Body of pancreas (tissue), 4 donors: Measurements from ENCODE around the gene GNLY. TPM values are rescaled to one million over a fixed set of nuclear protein-coding genes. Genes with fewer than 3 reads are reported as not detected.

ENCODE experiments used
- ATAC-seq: fragments of 150-250 bp; one replicate; pipeline ENCODE4 v1.9.1; 2016
- DNase-seq, 4 donors: peaks; one replicate each; pipeline ENCODE4 v3.0.0-alpha.2; 2019
- H3K27ac ChIP-seq, 4 donors: fragments of 200-600 bp; sonication (generic); 1 replicate in 3 of 4; 2 replicates in 1 of 4; pipeline versions ENCODE4 v1.5.1 to v1.6.1; 2016 to 2019; ENCODE audit warnings: mild to moderate bottlenecking in 1 of 4, mixed read lengths in 1 of 4, moderate library complexity in 1 of 4
- H3K27me3 ChIP-seq, 2 donors: fragments of 200-600 bp; sonication (generic); one replicate each; pipeline ENCODE4 v1.6.0; 2016; ENCODE audit warnings: mild to moderate bottlenecking in 1 of 2
- H3K36me3 ChIP-seq, 2 donors: fragments of 200-600 bp; sonication (generic); replicated peaks in 1 of 2; 2 replicates each; pipeline ENCODE4 v1.5.1; 2016; ENCODE audit warnings: low read depth in 2 of 2; ENCODE audit not compliant: insufficient read depth in 1 of 2
- H3K4me1 ChIP-seq: fragments of 200-600 bp; sonication (generic); one replicate; pipeline ENCODE4 v1.6.0; 2016
- H3K4me3 ChIP-seq, 2 donors: fragments of 200-600 bp; sonication (generic); 1 replicate in 1 of 2; 2 replicates in 1 of 2; pipeline ENCODE4 v1.5.1; 2016 to 2019
- H3K9me3 ChIP-seq, 3 donors: fragments of 200-600 bp; sonication (generic); 1 replicate in 2 of 3; 2 replicates in 1 of 3; pipeline ENCODE4 v1.5.1; 2016
- POLR2A ChIP-seq, 3 donors: fragments of 450-650 bp; IDR thresholded peaks; one replicate each; pipeline ENCODE4 v1.6.1; 2016; ENCODE audit warnings: antibody characterized with exemption in 3 of 3, mild to moderate bottlenecking in 2 of 3
- WGBS, 2 donors: methylation state at CpG; one replicate each; pipeline ENCODE4 v1.1.5; 2017; 5-methylcytosine and 5-hydroxymethylcytosine counted together
- intact Hi-C: fragments of 100-400 bp; cut with DNase I; formaldehyde crosslinking; loops from one replicate; pipeline ENCODE4 v1.15.1; 2023
- total RNA-seq, 2 donors: library from RNA; depleted of rRNA; stranded (reverse); fragments of >200 nt; gene quantifications; one replicate each; pipeline ENCODE4 v1.1.0, GENCODE V29; 2016
- TF ChIP-seq, protein P1 (sequence below), 7 experiments: fragments of 450-650 bp in 4 of 7; fragments of 200-600 bp in 3 of 7; sonication (generic) in 3 of 7; IDR thresholded peaks; one replicate each; pipeline ENCODE4 v1.5.1; 2016 to 2019; ENCODE audit warnings: antibody characterized with exemption in 7 of 7

The GNLY gene
- total RNA-seq, 2 donors from 2014 or later = 5.6 TPM; not detected in 1

DNA sequence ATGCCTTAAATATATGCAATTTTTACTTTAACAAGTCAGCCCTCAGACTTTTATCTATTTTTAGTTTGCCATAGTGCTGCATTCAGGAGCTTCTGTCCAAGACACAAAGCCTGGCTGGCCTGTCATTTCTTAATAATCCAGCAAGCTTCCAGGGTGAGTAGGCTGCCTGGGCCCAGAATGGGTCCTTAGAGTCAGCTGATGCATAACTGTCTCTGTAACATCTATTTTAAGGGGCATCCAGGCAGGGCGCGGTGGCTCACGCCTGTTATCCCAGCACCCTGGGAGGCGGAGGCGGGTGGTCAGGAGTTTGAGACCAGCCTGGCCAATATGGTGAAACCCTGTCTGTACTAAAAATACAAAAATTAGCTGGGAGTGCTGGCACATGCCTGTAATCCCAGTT lies 11.8 kb upstream of the GNLY start:
- H3K27ac ChIP-seq = no peak overlapping the region

DNA sequence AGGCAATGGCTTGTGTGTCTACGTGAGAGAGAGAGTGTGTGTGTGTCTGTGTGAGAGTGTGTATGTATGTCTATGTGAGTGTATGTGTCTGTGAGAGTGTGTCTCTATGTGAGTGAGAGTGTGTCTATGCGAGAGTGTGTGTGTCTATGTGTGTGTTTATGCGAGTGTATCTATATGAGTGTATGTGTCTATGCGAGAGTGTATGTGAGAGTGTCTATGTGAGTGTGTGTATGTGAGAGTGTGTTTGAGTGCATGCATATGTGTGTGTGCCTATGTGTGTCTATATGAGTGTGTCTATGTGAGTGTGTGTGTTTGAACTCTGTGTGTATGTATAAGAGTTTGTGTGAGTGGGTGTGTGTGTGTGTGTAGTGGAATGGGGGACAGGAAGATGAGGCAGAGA lies 9.8 kb upstream of the GNLY start:
- H3K27me3 ChIP-seq = no peaks in the 10 kb centered on the region
- no peak overlapping the region for H3K4me3 ChIP-seq
- no peak overlapping the region for H3K27ac ChIP-seq
- intact Hi-C loops = no loop called here
- DNase-seq (no peak), ATAC-seq (no peak)
- peaks cover 1% of the 10 kb centered on the region for H3K4me1 ChIP-seq
- no peaks in the 10 kb centered on the region for H3K36me3 ChIP-seq
- no peak for TF ChIP-seq POLR2A (IDR thresholded peaks at IDR 0.05)
- TF ChIP-seq, protein P1, sequence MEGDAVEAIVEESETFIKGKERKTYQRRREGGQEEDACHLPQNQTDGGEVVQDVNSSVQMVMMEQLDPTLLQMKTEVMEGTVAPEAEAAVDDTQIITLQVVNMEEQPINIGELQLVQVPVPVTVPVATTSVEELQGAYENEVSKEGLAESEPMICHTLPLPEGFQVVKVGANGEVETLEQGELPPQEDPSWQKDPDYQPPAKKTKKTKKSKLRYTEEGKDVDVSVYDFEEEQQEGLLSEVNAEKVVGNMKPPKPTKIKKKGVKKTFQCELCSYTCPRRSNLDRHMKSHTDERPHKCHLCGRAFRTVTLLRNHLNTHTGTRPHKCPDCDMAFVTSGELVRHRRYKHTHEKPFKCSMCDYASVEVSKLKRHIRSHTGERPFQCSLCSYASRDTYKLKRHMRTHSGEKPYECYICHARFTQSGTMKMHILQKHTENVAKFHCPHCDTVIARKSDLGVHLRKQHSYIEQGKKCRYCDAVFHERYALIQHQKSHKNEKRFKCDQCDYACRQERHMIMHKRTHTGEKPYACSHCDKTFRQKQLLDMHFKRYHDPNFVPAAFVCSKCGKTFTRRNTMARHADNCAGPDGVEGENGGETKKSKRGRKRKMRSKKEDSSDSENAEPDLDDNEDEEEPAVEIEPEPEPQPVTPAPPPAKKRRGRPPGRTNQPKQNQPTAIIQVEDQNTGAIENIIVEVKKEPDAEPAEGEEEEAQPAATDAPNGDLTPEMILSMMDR (IDR thresholded peaks at IDR 0.05) = no peak
- WGBS, 2 donors = 91 to 92% methylated on average over 4 of the region's 4 CpGs
- H3K9me3 ChIP-seq = no peaks in the 10 kb centered on the region

More for the DNA sequence above, 11.8 kb upstream of the GNLY start:
- DNase-seq = no peak
- no peak for ATAC-seq
- no peaks in the 10 kb centered on the region for H3K36me3 ChIP-seq
- no peaks in the 10 kb centered on the region for H3K27me3 ChIP-seq
- H3K4me3 ChIP-seq = no peak overlapping the region
- intact Hi-C loops = no loop called here
- 95 to 100% methylated on average over 2 to 5 of the region's 5 CpGs for WGBS, 2 donors
- TF ChIP-seq, protein P1 (IDR thresholded peaks at IDR 0.05) = no peak
- no peak for TF ChIP-seq POLR2A (IDR thresholded peaks at IDR 0.05)
- peaks cover 12% of the 10 kb centered on the region for H3K4me1 ChIP-seq
- H3K9me3 ChIP-seq = no peaks in the 10 kb centered on the region

DNA sequence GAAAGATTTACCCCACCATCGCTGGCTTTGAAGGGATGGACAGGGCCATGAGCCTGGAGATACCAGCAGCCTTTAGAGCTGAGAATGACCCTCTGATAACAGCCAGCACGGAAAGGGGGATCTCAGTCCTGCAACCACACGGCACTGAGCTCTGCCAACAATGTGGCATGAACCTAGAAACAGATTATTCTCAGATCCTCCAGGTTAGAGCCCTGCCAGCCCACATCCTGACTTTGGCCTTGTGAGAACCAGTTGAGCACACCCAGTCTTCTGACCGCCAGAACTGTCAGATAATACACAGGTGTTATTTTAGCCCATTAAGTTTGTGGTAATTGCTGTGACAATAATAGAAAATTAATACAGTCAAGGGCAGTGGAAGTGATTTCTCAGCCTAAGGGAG lies 9.4 kb upstream of the GNLY start:
- ATAC-seq = no peak
- DNase-seq = no peak
- intact Hi-C loops = no loop called here
- H3K4me1 ChIP-seq = no peaks in the 10 kb centered on the region
- no peaks in the 10 kb centered on the region for H3K9me3 ChIP-seq
- no peak overlapping the region for H3K27ac ChIP-seq
- no peaks in the 10 kb centered on the region for H3K36me3 ChIP-seq
- H3K4me3 ChIP-seq = no peak overlapping the region
- TF ChIP-seq, protein P1 (IDR thresholded peaks at IDR 0.05) = no peak
- TF ChIP-seq POLR2A (IDR thresholded peaks at IDR 0.05) = no peak
- no peaks in the 10 kb centered on the region for H3K27me3 ChIP-seq
- whole genome bisulfite sequencing, 2 donors = 53 to 62% methylated on average over 3 to 4 of the region's 4 CpGs

DNA sequence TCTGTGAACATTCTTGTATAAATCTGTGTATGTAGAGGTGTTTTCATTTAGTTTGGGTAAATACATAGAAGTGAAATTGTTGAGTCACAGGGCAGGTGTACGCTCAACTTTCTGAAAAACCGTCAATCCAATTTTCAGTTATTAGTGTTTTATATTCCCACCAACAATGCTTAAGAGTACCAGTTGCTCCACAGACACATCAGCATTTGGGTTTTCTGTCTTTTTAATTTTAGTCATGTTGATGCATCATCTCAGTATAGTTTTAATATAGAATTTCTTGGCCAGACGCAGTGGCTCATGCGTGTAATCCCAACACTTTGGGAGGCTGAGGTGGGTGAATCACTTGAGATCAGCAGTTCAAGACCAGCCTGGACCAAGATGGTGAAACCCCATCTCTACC lies 3.2 kb upstream of the GNLY start:
- H3K27ac ChIP-seq = no peak overlapping the region
- no peaks in the 10 kb centered on the region for H3K36me3 ChIP-seq
- 85 to 88% methylated on average over 4 of the region's 4 CpGs for WGBS, 2 donors
- DNase-seq (no peak), ATAC-seq (no peak)
- intact Hi-C loops = no loop called here
- no peaks in the 10 kb centered on the region for H3K27me3 ChIP-seq
- TF ChIP-seq POLR2A (IDR thresholded peaks at IDR 0.05) = no peak
- TF ChIP-seq, protein P1 (IDR thresholded peaks at IDR 0.05) = no peak
- H3K9me3 ChIP-seq = no peaks in the 10 kb centered on the region
- no peak overlapping the region for H3K4me3 ChIP-seq
- no peaks in the 10 kb centered on the region for H3K4me1 ChIP-seq

DNA sequence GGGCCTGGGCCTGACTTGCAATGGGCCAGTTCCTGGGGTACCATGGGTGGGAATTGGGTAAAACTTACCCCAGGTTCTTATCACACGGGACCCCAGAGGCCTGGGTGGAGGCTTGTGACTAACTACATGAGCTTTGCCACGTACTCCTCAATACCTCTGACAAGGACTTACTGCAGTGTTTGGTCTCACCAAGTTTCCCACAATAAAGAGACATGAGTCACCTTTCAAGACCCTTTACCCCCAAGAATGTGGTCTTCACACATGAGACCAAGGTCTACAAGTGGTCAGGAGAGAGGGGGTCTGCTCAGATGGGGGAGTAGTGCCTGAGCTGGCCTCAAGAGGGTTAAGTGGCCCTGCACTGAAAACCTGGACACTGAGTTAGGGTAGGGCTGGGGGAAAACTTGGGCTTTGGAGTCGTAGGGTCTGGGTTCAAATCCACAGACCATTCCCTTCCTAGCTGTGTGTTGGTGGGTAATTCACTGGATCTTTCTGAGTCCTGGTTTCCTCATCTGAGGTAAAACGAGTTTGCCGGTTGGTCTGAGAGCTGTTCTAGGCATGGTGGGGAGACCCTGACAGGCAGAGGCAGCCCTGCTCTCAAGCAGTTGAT lies 2.0 kb upstream of the GNLY start:
- WGBS, 2 donors = 79 to 84% methylated on average over 4 to 5 of the region's 5 CpGs
- ATAC-seq = no peak
- H3K36me3 ChIP-seq = no peaks in the 10 kb centered on the region

More for the DNA sequence above, 2.0 kb upstream of the GNLY start:
- intact Hi-C loops = no loop called here
- H3K4me3 ChIP-seq = no peak overlapping the region
- no peaks in the 10 kb centered on the region for H3K27me3 ChIP-seq
- TF ChIP-seq POLR2A (IDR thresholded peaks at IDR 0.05) = no peak
- TF ChIP-seq, protein P1 (IDR thresholded peaks at IDR 0.05) = no peak
- H3K9me3 ChIP-seq = no peaks in the 10 kb centered on the region
- DNase-seq = no peak
- H3K27ac ChIP-seq = no peak overlapping the region
- H3K4me1 ChIP-seq = no peaks in the 10 kb centered on the region
